Activated T-cell treated with anti-CD3 and anti-CD28 coated beads, Interleukin-2, amount 50 U/mL, for 1 hour (primary cell): ENCODE results near the gene JAKMIP1.
"Not testable (repeated sequence)": the region's sequence is repeated elsewhere in the genome, so short reads cannot be mapped to it uniquely, and the experiment has no call there.

ENCODE experiments used
- DNase-seq: peaks from one replicate; pipeline ENCODE4 v3.0.0-alpha.2; 2020

Gene JAKMIP1

DNA sequence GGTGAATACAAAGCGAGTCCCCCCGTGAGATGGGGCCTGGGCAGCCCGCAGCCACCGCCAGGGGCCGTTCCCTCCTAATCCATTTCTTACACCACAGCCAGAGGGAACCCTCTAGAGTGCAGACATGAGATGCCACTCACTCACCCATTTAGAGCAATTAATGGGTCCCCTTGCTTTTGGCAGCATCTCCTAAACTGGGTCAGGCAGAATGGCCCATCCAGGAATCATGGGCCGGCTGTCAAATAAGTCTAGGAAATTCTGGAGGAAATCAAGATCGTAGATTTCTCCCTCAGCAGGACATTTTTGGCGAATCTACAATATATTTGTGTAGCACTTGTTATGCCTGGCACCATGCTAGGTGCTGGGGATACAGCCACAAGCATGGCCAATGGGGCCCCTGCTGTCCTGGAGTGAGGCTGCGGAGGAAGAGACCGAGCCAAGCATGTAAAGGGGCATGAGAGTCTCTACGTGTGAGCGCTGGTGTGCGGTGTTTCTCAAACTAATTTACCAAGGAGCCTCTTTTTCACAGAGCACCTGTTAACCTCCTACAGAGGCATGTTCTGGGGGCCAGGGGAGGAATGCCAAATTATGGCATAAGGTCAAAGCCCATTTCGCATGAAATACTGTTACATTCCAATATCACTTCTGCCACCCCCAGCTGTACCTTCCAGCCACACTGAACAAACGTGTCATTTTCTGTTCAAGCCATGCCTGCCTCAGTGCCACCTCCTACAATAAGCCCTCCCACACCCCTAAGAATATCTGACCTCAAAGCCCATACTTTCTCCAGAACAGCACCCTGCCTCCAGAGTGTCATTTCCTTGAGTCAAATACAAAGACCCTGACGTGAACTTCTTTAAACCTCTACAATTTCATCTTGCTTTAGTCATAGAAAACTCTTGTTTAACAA is 28.1 kb upstream of the JAKMIP1 start:
- no peak for DNase-seq

DNA sequence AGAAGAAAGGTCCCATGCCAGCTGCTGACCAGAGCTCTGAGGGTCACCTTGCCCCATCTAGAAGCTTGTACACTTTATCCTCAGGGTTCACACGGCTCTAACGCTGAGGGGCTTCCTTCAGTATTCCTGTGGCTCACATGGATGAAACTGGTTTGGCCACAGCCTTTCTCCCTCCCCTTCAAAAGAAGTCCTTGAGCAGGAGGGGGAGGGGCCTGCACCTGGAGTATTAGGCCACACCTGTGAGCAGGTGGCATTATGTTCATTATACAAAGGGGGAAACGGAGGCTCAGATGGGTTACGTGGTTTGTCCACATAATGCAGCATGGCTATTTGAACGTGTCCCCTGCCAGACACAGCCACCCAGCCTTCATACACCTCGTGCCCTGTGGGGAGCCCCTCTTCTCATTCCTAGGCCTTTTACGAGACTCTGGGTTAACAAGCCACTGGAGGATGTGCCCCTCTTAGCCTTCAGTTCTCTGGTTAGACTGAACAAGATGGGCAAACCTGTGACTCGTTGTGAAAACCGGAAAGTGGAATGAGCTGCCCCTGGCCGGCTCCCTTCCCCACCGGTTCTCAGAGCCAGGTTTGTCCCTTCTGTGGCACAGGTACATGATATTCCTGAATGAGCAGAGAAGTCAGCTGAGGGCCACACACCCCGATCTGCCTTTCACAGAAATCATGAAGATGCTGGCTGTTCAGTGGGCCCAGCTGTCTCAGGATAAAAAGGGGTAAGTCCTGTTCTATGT is 27.2 kb upstream of the JAKMIP1 start:
- no peak for DNase-seq

DNA sequence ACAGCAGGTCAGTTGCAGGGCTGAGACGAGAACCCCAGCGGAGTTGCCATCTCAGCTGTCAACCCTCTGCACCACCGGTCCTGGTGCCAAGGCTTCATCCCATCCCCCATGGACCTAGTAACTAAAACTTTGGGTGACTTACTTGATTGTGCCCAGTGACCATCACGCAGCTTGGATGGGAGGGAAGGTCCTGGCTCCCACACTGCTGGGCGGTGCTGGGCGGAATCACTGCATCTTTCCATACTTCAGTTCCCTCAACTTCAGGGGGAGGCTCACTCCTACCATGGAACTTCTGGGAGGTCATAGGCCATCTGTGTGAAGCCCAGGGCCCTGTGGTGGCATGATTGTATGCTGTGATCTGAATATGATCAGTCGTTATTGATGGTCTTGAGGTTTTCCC is 26.2 kb upstream of the JAKMIP1 start:
- no peak for DNase-seq

DNA sequence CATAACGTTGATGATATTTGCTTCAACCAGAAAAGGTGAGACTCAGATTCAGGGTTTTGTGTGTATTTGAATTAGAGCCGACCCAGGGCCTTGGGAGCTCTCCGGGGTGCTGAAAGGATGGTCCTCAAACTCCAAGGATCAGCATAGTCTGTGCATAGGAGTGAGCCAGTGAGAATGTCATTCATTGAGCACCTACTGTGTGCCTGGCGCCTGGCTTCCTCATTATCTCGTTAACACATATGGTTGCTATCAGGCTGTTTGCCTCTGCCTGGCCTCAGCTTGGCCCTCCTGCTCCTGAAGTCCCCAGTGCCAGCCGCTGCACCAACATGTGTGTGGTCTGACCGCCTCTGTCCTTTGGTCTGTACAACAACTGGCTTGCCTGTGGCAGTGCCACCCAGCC is 25.1 kb upstream of the JAKMIP1 start:
- DNase-seq, result no peak

DNA sequence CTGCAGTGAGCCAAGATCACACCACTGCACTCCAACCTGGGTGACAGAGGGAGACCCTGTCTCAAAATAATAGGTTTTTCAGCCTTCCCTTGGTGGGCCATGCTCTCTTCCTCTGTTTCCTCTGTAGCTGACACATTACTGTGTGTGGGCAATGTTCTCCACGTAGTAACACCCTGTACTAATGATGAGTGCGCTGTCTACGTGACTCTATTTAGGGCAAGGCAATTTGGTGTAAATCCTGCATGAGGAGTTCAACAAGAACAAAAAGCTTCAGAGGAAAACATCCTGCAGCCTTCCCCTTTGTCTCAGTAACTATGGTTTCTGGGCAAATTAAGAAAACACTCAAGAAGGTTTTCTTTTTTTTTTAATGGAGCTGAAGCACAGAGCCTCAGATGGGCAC is 24.4 kb upstream of the JAKMIP1 start:
- DNase-seq, result no peak

DNA sequence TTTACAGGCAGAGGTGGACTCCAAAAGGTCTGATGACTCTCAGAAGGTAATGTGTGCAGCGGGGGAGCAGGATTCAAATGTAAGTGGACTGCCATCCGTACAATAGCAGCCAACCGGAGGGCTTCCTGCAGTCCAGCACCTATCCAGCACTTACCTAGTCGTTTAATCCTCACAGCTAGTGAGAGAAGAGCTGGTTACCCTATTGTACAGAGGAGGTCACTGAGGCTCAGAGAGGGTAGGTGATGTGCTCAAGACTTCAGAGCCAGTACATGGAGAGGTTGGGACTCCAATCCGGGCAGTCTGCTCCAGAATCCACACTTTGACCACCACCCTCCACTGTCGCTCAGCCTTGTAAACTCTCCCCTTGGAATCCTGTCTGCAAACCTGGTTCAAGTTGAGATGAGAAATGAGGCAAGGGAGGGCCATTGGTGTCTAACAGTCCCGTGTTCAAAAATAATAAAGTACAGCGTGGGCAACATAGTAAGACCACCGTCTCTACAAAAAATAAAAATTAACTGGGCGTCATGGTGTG is 22.5 kb upstream of the JAKMIP1 start:
- no peak for DNase-seq

DNA sequence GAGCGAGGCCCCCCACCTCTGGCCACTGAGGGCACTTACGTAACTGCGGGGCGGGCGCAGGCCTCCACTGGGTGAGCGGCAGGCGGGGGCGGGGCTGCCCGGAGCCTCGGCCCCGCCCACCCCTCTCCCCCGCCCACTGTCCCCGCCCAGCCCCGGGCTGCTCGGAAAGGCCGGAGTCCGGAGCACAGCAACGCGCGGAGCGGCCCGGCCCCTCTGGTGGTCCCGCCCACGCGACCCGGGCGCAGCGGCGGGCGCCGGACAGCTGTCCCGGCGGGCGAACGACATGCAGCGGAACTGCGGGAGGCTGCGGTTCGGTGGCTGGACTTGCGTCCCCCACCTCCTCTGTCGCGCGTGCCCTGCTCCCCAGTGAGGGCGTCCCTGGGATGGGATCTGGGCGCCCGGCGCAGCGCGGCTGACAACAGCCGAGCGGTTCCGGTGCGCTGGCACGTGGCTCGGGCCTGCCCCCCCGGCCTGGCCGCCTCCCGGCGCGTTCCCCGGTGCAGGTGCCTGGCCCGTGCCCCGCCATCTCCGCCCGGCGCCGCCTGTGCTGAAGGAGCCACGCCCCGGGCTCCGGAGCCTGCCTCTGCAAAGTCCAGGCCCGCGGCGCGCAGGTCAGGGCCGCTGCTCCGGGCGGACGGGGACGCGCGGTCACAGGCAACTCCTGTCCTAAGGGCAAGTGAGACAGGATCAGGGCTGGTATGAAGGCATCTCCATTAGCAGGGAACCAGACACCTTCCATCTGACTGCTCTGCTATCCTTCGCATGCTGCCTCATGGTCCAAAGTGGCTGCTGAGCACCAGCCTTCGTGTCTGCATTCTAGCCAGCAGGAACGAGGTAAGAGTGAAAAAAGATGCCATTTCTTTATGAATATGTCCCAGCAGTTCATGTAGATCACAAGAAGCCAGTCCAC is 21.8 kb upstream of the JAKMIP1 start:
- DNase-seq, result peak; percentile 30

DNA sequence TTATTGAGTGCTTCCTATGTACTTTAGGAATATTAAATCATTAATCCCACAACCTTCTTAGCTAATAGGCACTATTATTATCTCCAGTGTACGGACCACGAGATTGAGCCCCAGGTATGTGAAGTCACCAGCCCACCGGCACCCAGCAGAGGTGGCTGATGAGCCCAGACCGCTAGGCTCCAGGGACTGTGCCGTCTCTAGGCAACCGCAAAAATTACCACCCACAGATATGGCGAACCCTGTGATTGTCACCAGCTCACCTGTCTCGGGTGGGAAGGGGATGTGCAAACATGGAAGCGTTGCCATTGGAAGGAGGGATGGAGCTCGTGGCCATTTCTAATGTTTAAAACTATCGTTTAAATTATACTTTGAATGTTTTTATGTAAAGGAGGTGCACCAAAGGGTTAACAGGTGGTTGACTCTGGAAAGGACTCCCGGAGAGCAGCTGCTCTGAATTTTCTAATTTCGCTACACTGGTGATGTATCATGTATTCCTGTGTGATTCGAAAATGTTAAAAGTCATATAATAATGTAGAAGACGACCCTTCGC is 21.0 kb upstream of the JAKMIP1 start:
- DNase-seq, result no peak

DNA sequence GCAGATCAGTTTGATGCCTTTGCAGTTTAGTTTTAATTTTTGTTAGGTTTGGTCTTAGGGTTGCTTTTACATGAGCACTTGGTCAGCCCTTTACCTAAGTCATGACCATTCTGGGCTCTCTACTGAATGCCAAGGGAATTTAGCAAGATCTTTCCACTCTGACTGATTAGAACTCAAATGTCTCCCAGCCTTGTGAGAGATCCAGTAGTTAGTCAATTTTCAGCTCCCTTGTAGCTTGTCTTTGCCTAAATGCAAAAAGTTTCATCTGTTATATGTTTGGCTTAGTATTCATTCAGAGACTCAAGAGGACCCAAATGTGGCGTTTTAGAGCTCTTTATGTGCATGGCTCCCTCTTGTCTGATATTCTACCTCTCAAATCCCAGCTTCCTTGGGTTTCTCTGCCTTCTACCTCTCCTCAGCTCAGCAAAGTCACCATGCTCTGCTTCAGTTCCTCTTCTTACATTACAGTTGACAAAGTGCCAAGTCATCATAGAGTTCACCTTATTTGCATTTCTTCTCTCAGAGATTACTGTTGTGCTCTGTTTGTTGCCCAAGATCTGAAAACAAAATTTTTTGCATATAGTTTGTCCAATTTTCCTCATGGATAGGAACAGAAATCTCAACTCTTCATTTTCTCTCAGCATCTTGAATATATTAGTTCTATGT is 17.5 kb upstream of the JAKMIP1 start:
- no peak for DNase-seq

DNA sequence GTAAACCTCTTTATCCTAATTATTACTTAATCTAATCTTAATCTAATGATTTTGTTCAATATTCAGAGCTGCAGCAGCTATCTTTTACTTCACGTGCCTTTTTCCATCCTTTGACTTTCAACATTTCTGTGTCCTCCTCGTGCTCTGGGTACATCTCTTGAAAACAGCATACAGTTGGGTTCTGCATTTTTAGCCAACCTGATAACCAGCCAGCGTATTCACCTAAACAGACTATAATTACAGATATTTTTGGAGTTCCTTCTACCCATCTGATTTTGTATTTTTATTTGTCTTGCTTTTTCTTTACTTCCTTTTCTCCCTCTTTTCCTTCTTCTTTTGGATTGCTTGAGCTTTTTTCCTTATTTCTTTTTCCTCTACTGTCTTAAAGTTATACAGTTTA is 16.2 kb upstream of the JAKMIP1 start:
- no peak for DNase-seq

DNA sequence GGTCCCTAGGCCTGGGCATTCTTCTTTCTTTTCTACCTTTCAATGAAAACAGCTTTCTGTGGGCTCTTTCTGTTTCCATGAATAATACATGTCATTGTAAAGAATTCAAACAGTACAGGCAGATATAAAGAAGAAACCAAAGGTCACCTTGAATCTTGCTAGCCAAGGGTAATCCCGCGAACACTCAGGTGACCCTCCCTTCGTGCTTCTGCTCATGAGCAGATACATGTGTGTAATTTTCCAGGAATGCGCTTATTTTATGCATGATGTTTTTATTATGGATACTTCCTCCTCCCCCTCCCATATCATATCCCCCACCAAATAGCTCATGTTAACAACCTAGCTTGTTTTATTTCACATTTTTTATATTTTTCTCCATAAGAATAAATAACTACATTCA is 9.6 kb upstream of the JAKMIP1 start:
- DNase-seq, result no peak

DNA sequence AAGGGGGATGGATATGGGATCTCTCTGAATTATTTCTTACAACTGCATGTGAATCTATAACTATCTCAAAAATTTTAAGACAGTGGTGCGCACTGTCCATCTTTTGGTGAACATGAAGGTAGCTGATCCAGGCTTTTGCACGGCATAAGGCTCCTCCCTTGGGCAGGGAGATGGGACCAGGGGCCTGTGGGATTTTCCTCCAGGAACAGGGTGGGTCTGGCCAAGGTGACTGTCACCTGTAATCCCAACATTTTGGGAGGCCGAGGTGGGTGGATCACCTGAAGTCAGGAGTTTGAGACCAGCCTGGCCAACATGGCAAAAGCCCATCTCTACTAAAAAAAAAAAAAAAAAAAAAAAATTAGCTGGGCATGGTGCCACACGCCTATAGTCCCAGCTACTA is 8.9 kb upstream of the JAKMIP1 start:
- DNase-seq, result not testable (repeated sequence)

DNA sequence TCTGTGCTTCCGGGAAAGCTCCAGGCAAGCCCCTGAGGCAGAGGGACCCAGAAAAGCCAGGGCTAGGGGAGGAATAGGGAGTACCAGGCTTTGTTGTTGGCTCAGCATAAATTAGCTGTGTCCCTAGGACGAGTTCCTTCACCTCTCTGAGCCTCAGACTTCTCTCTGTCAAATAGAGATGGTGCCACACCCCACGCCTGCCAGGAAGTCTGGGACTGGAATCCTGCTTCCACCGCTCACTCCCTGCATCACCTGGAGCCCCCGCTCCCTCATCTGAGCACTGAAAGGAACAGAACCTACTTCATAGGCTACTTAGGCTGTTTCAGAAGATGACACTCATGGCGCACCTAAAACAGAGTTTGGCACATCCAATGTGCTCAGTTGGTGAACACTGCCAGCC is 8.1 kb upstream of the JAKMIP1 start:
- no peak for DNase-seq

DNA sequence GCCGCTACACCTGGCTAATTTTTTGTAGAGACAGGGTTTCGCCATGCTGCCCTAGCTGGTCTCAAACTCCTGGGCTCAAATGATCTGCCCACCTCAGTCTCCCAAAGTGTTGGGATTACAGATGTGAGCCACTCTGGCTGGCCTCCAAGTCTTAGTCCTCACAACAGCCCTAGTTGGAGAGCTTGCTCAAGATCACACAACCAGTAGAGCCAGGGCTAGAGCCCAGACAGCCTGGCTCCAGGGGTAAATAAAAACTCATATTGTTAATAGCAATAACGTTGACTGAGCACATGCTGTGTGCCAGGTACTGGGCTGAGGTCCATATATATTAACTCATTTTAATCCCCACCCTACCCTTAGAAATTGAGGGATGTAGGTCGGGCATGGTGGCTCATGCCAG is 7.3 kb upstream of the JAKMIP1 start:
- no peak for DNase-seq

DNA sequence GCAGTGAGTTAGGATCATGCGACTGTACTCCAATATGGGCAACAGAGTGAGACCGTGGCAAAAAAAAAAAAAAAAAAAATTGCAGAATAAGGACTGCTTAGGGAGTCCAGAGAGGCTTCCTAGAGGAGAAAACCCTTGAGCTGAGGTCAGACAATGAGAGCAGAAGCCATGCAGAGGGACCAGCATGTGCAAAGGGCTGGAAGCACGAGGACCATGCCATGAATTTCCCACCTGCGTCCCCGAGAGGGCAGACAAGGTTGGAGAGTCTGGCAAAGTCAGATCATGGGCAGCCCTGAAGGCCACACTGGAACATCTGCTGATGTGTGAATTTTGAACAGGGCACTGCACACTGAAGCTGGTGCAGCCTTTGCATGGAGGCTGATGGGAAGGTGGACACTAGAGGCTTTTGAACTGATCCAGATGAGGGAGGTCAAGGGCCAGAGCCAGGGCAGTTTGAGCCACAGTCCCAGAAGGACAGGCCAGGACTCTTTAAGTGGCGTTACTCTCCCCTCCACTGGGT is 6.5 kb upstream of the JAKMIP1 start:
- no peak for DNase-seq

DNA sequence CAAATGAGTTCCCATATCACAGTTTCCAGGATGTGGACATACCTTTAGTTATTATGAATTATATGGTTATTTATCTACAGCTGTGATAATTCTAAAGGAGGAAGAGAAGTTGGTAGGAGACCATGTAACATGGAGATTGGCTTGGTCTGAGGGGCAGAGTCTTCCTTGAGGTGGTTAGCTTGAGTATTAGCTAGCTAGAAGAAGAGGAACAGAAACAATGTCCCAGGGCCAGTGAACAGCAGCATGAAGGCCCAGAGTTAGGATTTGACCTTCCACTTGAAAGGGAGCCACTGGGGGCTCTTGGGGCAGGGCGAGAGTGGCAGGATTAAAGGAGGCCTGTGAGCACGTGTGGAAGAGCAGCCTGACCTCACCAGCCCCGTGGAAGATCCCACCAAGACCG is 5.6 kb upstream of the JAKMIP1 start:
- no peak for DNase-seq

DNA sequence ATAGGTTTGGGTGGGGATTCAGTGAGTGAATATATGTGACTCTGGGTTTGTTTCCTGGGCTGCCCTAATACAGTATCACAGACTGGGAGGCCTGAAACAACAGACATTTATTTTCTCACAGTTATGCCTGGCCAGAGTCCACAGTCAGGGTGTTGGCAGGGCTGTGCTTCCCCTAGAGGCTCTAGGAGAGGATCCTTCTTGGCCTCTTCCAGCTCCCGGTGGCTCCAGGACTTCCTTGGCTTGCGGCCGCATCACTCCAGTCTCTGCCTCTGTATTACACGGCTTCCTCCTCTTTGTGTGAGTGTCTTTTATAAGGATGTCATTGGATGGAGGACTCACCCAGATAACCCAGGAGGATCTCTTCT is 5.2 kb upstream of the JAKMIP1 start:
- no peak for DNase-seq

DNA sequence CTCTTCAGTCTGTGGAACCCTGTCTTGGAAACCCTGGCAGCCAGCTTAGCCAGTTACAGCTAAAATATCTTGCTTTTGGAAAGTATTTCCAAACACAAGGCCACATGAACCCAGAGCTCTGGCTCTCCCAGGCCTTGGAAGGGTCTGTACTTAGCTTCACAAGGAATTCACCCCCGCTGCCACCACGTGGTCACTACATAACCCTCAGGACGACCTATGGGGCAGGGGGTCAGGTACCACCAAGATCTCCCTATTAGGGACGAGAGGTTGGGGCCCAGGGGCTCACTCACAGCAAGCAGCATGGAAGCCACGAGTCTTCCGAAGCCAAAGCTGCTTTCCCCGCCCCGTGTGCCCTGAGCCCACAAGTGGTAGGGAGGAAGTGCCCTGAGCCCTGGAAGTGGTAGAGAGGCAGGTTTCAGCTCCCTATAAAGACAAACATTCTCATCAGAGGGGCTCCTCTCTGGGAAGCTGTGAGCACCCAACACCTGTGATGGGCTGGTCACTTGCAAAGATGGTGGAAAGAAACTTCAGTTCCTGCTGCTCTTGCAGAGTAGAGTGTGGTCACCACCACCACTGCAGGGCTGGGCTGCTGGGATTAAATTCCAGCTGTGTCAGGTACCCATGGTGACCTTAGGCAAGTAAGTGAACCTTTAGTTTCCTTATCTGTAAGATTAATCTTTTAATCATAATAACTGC is 4.7 kb upstream of the JAKMIP1 start:
- no peak for DNase-seq

DNA sequence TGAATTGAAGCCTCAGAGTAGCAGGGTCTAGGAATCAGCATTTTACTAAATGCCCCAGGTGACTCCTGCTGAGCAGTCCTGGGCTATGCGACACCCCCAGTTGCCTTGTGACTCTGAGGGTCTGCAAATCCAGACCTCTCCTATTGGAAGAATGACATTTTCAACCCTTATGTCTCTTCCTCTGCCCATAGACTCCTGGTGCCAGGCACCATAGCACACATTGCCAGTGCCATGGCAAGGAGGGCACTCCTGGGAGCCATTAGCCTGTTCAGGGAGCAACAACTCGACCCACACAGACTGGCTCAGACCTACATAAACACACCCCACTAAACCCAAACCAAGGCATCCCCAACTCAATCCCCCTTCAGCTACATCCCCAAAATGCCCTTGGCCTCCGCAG is 3.7 kb upstream of the JAKMIP1 start:
- no peak for DNase-seq

DNA sequence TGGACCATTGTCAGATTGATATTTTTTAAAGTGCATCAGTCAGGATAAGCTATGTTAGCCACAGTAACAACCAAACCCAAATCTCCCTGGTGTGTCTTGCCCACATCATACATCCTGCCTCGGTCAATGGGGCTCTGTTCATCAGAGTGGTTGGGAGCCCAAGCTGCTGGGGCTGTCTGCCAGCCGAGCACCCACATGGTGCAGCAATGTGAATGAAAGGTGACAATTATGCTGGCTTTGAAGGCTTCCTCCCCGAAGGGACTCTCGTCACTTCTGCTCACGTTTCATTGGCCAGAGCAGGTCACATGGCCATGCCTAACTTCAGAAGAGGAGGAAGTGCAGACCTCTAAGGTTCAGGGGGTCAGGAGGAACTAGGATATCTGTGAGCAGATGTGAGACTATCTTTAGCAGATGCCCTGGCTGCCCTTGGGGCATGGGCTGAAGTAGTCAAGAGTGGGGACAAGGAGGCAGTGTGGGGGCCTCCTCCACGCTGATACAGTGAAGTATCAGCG is 1.3 kb upstream of the JAKMIP1 start:
- no peak for DNase-seq

DNA sequence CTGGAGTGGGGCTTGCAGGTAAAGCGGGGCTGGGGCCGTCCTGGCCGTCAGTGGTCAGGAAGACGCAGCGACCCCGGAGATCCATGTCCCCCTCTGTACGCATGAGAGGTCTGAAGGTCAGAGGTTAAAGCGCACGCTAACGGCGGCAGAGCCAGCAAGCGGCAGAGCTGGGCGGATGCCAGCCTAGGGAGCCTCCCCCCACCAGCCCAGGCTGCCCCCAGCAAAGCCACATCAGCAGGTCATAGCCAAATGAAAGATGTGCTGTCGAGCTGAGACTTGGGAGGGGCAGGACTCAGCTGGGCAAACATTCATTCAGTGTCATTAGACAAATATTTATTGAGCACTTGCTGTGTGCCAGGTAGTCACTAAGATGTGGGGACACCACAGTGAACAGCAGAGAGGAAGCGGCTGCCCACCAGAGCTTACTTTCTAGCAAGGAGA is 593 bp upstream of the JAKMIP1 start:
- peak; percentile 33 for DNase-seq
